Endothelial cell of umbilical vein (primary cell): Measurements from ENCODE around the gene KTN1. TPM values are rescaled to one million over a fixed set of nuclear protein-coding genes. Genes with fewer than 3 reads are reported as not detected.

ENCODE experiments used
- BruUV-seq: library from RNA; stranded (reverse); fragments of 400-500 nt; replicated peaks from 2 replicates; lab custom pipeline; 2021; lab: Mats Ljungman, UMichigan
- CTCF ChIA-PET: fragments of 300-600, 350-600 bp; sonication (Branson Sonifier 250); formaldehyde crosslinking; loops from one replicate; lab custom pipeline; 2021; ENCODE audit warnings: antibody characterized with exemption, inconsistent platforms; lab: Charles Lee
- POLR2A ChIA-PET: fragments of 300-600, 350-600 bp; sonication (Branson Sonifier 250); formaldehyde crosslinking; loops from one replicate; lab custom pipeline; 2021; ENCODE audit warnings: antibody characterized with exemption, inconsistent platforms; lab: Charles Lee
- DNase-seq: peaks from one replicate; pipeline ENCODE4 v3.0.0-alpha.2; 2011; ENCODE audit warnings: low read depth, low spot score
- FAIRE-seq: peaks from 2 replicates; lab custom pipeline; 2011; peaks lifted over from hg19 to GRCh38; lab: Jason Lieb, UNC
- H2AFZ ChIP-seq: 2 replicates; pipeline ENCODE4 v1.6.0; 2012; ENCODE audit warnings: low read depth, low read length, control low read depth, inconsistent platforms
- H3K27ac ChIP-seq: 2 replicates; pipeline ENCODE4 v1.5.1; 2011; ENCODE audit warnings: low read depth, mild to moderate bottlenecking, control low read depth, low read length, moderate library complexity; ENCODE audit not compliant: insufficient read depth
- H3K27me3 ChIP-seq, 2 experiments: 2 replicates each; pipeline versions ENCODE4 v1.6.0 to v1.6.1; 2011; ENCODE audit warnings: low read length in 2 of 2, mixed read lengths in 1 of 2; ENCODE audit not compliant: control insufficient read depth in 2 of 2, insufficient read depth in 2 of 2
- H3K36me3 ChIP-seq, 2 experiments: 2 replicates in 1 of 2; 3 replicates in 1 of 2; pipeline ENCODE4 v1.5.1; 2011; ENCODE audit warnings: low read length in 2 of 2, mild to moderate bottlenecking in 1 of 2, moderate library complexity in 1 of 2; ENCODE audit not compliant: control insufficient read depth in 2 of 2, insufficient read depth in 2 of 2; ENCODE audit errors: extremely low read depth in 1 of 2
- H3K4me1 ChIP-seq: 3 replicates; pipeline ENCODE4 v1.5.1; 2011; ENCODE audit warnings: mild to moderate bottlenecking, low read length; ENCODE audit not compliant: control insufficient read depth, insufficient read depth; ENCODE audit errors: extremely low read depth
- H3K4me2 ChIP-seq: 2 replicates; pipeline ENCODE4 v1.6.1; 2011; ENCODE audit warnings: low read length, control low read depth, mixed read lengths; ENCODE audit not compliant: insufficient read depth
- H3K4me3 ChIP-seq, 3 experiments: fragments of 200-600 bp in 1 of 3; sonication (generic), shearing (Covaris generic) in 1 of 3; replicated peaks in 1 of 3; 2 replicates each; pipeline ENCODE4 v1.5.1; 2011 to 2016; ENCODE audit warnings: control low read depth in 3 of 3, low read length in 3 of 3, mild to moderate bottlenecking in 2 of 3, inconsistent platforms in 1 of 3, low read depth in 1 of 3, moderate library complexity in 1 of 3; ENCODE audit not compliant: insufficient read depth in 1 of 3
- H3K79me2 ChIP-seq: 2 replicates; pipeline ENCODE4 v1.6.0; 2012; ENCODE audit warnings: low read length, inconsistent platforms; ENCODE audit not compliant: control insufficient read depth, insufficient read depth
- H3K9ac ChIP-seq: replicated peaks from 2 replicates; pipeline ENCODE3; 2011; ENCODE audit warnings: low read length, control low read depth; ENCODE audit not compliant: insufficient read depth; ENCODE audit errors: extremely low read depth
- H3K9me1 ChIP-seq: replicated peaks from 3 replicates; pipeline ENCODE4 v1.6.0; 2011; ENCODE audit warnings: mild to moderate bottlenecking, low read length; ENCODE audit not compliant: control insufficient read depth, insufficient read depth; ENCODE audit errors: extremely low read depth
- H3K9me3 ChIP-seq: replicated peaks from 2 replicates; pipeline ENCODE4 v1.5.1; 2012; ENCODE audit warnings: low read length, inconsistent platforms; ENCODE audit not compliant: control insufficient read depth, insufficient read depth
- H4K20me1 ChIP-seq: replicated peaks from 2 replicates; pipeline ENCODE3; 2011; ENCODE audit warnings: mild to moderate bottlenecking, low read length; ENCODE audit not compliant: control insufficient read depth, insufficient read depth; ENCODE audit errors: extremely low read depth
- EZH2 ChIP-seq: IDR thresholded peaks from 2 replicates; pipeline ENCODE4 v1.6.1; 2012; ENCODE audit warnings: borderline replicate concordance, low read depth, mild to moderate bottlenecking, moderate library complexity, low read length, inconsistent platforms; ENCODE audit not compliant: severe bottlenecking
- FOS ChIP-seq: IDR thresholded peaks from 2 replicates; pipeline ENCODE4 v1.6.1; 2011; ENCODE audit warnings: mild to moderate bottlenecking, low read length, moderate library complexity, borderline replicate concordance; ENCODE audit not compliant: insufficient read depth
- GATA2 ChIP-seq: IDR thresholded peaks from 2 replicates; pipeline ENCODE4 v1.7.0; 2011; ENCODE audit warnings: low read depth, mild to moderate bottlenecking, moderate library complexity, mixed read lengths, low read length; ENCODE audit not compliant: insufficient read length, insufficient read depth
- JUN ChIP-seq: IDR thresholded peaks from 2 replicates; pipeline ENCODE4 v1.6.1; 2011; ENCODE audit warnings: borderline replicate concordance, low read depth; ENCODE audit not compliant: insufficient read length, insufficient read depth
- MYC ChIP-seq: IDR thresholded peaks from one replicate; pipeline ENCODE4 v1.6.1; 2011; ENCODE audit warnings: mild to moderate bottlenecking, low read depth, low read length
- POLR2A ChIP-seq: IDR thresholded peaks from 2 replicates; pipeline ENCODE4 v1.6.1; 2012; ENCODE audit warnings: low read depth, mild to moderate bottlenecking, control low read depth, low read length
- POLR2AphosphoS5 ChIP-seq: IDR thresholded peaks from 2 replicates; pipeline ENCODE4 v1.6.1; 2012; ENCODE audit warnings: low read depth, mild to moderate bottlenecking, control low read depth, low read length, moderate library complexity; ENCODE audit not compliant: insufficient read depth
- dilution Hi-C: fragments of 300-500 bp; cut with MboI; formaldehyde crosslinking; loops from one replicate; pipeline ENCODE4 v1.15.0; 2019; ENCODE audit warnings: low sequenced_read_pairs; ENCODE audit not compliant: extremely low pct_ligation_motif_present
- intact Hi-C: fragments of 100-400 bp; cut with micrococcal nuclease; formaldehyde crosslinking; loops from one replicate; pipeline ENCODE4 v1.10.0; 2022
- polyA plus RNA-seq, 4 experiments: library from polyadenylated mRNA; depleted of rRNA in 3 of 4; stranded (reverse) in 3 of 4; unstranded in 1 of 4; fragments of >200 nt; gene quantifications; 2 replicates each; pipeline versions ENCODE4 v1.2.1 to v1.2.3, GENCODE V29; 2011 to 2012; ENCODE audit warnings: missing spikeins in 1 of 4
- total RNA-seq: library from RNA; stranded (reverse); gene quantifications from 2 replicates; pipeline ENCODE4 v1.2.3, GENCODE V29; 2021
- TF ChIP-seq, protein P1 (sequence below): IDR thresholded peaks from 2 replicates; pipeline ENCODE4 v1.6.1; 2011; ENCODE audit not compliant: insufficient read depth, insufficient read length
- TF ChIP-seq, protein P2 (sequence below), 2 donors: IDR thresholded peaks; 1 replicate in 1 of 2; 2 replicates in 1 of 2; pipeline ENCODE4 v1.5.1; 2011; ENCODE audit warnings: low read length in 2 of 2, mild to moderate bottlenecking in 2 of 2, moderate library complexity in 2 of 2, control low read depth in 1 of 2, inconsistent platforms in 1 of 2, low read depth in 1 of 2; ENCODE audit not compliant: insufficient read depth in 1 of 2; ENCODE audit errors: extremely low read depth in 1 of 2

Gene KTN1
- total and polyA plus RNA-seq, 2 donors (not counting 3 experiments of a cell fraction or from before 2014, with no cell fraction given): 33.2 to 148 TPM

DNA sequence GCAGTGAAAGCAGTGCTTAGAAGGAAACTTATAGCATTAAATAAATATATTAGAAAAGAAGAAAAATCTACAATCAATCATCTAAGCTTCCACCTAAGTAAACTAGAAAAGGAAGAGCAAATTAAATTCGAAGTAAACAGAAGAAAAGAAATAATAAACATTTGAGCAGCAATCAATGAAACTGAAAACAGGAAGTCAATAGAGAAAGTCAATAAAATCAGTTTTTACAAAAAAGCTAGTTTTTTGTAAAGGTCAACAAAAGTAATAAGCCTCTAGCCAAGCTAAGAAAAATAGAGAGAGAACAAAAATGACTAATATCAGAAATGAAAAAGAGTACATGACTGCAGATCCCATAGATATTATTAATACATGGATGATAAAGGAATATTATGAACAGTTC, 34.2 kb upstream of the KTN1 start:
- no peaks in the 10 kb centered on the region for H4K20me1 ChIP-seq
- no peaks in the 10 kb centered on the region for H3K9me1 ChIP-seq
- dilution Hi-C loops (no loop called here), intact Hi-C loops (no loop called here)
- BruUV-seq: no TSS peak
- POLR2A ChIA-PET: no interaction called here
- TF ChIP-seq, protein P1, sequence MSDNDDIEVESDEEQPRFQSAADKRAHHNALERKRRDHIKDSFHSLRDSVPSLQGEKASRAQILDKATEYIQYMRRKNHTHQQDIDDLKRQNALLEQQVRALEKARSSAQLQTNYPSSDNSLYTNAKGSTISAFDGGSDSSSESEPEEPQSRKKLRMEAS: no peak
- no peak for TF ChIP-seq FOS
- TF ChIP-seq GATA2: no peak
- no peak for TF ChIP-seq EZH2
- TF ChIP-seq JUN: no peak
- TF ChIP-seq MYC: no peak
- no peak for TF ChIP-seq POLR2A
- TF ChIP-seq, protein P2, sequence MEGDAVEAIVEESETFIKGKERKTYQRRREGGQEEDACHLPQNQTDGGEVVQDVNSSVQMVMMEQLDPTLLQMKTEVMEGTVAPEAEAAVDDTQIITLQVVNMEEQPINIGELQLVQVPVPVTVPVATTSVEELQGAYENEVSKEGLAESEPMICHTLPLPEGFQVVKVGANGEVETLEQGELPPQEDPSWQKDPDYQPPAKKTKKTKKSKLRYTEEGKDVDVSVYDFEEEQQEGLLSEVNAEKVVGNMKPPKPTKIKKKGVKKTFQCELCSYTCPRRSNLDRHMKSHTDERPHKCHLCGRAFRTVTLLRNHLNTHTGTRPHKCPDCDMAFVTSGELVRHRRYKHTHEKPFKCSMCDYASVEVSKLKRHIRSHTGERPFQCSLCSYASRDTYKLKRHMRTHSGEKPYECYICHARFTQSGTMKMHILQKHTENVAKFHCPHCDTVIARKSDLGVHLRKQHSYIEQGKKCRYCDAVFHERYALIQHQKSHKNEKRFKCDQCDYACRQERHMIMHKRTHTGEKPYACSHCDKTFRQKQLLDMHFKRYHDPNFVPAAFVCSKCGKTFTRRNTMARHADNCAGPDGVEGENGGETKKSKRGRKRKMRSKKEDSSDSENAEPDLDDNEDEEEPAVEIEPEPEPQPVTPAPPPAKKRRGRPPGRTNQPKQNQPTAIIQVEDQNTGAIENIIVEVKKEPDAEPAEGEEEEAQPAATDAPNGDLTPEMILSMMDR (IDR thresholded peaks at IDR 0.05; ENCODE audit: extremely low read depth in 1 of 2, insufficient read depth in 1 of 2, low read depth in 1 of 2, low read length in 2 of 2): no peak
- TF ChIP-seq POLR2AphosphoS5: no peak
- FAIRE-seq (no peak), DNase-seq (no peak)
- H3K27ac ChIP-seq: no peak overlapping the region
- H3K4me1 ChIP-seq: peaks cover 9% of the 10 kb centered on the region
- no peak overlapping the region for H3K4me3 ChIP-seq
- H3K36me3 ChIP-seq: no peaks in the 10 kb centered on the region
- H3K9ac ChIP-seq: no peak overlapping the region
- H2AFZ ChIP-seq: no peak overlapping the region
- CTCF ChIA-PET: interaction anchor here (0.9 to 1.5 kb wide), 2 partner anchors 11 to 100 kb away, joined by 3 to 4 read pairs; no protein-coding TSS in a partner anchor
- no peaks in the 10 kb centered on the region for H3K27me3 ChIP-seq
- H3K9me3 ChIP-seq: no peaks in the 10 kb centered on the region
- no peaks in the 10 kb centered on the region for H3K79me2 ChIP-seq
- no peak overlapping the region for H3K4me2 ChIP-seq
